Measurements from ENCODE around the gene ST14. TPM values are rescaled to one million over a fixed set of nuclear protein-coding genes. Genes with fewer than 3 reads are reported as not detected.

ST14 gene
- polyA plus RNA-seq, 1 of the 3 experiments (the other 2 are of a cell fraction) = not detected

DNA sequence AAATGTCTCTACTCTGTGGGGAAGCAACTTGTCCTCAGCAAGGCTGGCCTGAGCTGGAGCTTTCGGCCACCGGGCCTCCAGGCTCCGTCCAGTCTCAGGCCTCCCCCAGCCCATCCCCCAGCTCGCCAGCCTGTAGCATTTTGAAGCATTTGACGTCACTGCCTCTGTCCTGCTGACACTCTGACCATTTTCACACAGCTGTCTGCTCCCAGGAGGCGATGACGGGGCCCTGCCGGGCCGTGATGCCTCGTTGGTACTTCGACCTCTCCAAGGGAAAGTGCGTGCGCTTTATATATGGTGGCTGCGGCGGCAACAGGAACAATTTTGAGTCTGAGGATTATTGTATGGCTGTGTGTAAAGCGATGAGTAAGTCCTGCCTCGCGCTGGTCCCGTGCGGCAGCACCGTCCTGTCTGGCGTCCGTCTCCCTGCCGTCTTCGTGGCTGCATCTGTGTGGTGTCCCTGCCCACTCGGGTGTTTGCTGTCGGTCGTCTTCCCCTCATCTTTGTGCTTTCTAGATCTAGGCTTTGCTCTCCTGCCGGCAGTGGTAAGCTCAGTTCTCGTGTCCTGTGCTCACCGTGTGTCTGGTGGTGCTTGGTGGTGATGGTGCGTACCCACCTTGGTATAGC is 36.1 kb upstream of the ST14 start:
- DNase-seq = no peak
- Histone ChIP-seq H3K9ac (no peak overlapping the region), H3K4me1 (ENCODE audit: control insufficient read depth in 1 of 2, insufficient read depth in 2 of 2, low read depth in 1 of 2, low read length in 1 of 2) (peaks cover 0 to 2% of the 10 kb centered on the region in 2 experiments; a peak in 1 of 4 replicates), H3K79me2 (ENCODE audit: insufficient read depth) (peaks cover 55% of the 10 kb centered on the region), H3K27ac (ENCODE audit: low read depth in 2 of 2, low read length in 1 of 2) (peak overlapping the region in 1 of 2 experiments; percentile 48; a peak in 2 of 4 replicates), H2AFZ (ENCODE audit: low read depth) (no peak overlapping the region), H3K36me3 (replicated peaks in 1 of 2; ENCODE audit: control insufficient read depth in 1 of 2, insufficient read depth in 2 of 2, low read length in 1 of 2) (peaks cover 61 to 66% of the 10 kb centered on the region in 2 experiments), H3K9me3 (no peaks in the 10 kb centered on the region), H3K4me3 (ENCODE audit: low read depth in 2 of 2, low read length in 1 of 2) (no peak overlapping the region), H3K4me2 (no peak overlapping the region), H3K9me2 (no peaks in the 10 kb centered on the region), H3F3A (replicated peaks; ENCODE audit: insufficient read depth) (peaks cover 10% of the 10 kb centered on the region), H4K20me1 (ENCODE audit: insufficient read depth) (peaks cover 77% of the 10 kb centered on the region), H3K27me3 (ENCODE audit: insufficient read depth) (no peaks in the 10 kb centered on the region)
- no peak for TF ChIP-seq FOXJ3 (CRISPR knock-in tag; IDR thresholded peaks at IDR 0.05)
- TF ChIP-seq, protein P1, sequence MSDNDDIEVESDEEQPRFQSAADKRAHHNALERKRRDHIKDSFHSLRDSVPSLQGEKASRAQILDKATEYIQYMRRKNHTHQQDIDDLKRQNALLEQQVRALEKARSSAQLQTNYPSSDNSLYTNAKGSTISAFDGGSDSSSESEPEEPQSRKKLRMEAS (IDR thresholded peaks at IDR 0.05; ENCODE audit: low read depth) = no peak
- no peak for TF ChIP-seq RCOR1 (IDR thresholded peaks at IDR 0.05; ENCODE audit: low read length)
- no peak for TF ChIP-seq FOXM1 (IDR thresholded peaks at IDR 0.05; ENCODE audit: low read depth)
- TF ChIP-seq, protein P2, sequence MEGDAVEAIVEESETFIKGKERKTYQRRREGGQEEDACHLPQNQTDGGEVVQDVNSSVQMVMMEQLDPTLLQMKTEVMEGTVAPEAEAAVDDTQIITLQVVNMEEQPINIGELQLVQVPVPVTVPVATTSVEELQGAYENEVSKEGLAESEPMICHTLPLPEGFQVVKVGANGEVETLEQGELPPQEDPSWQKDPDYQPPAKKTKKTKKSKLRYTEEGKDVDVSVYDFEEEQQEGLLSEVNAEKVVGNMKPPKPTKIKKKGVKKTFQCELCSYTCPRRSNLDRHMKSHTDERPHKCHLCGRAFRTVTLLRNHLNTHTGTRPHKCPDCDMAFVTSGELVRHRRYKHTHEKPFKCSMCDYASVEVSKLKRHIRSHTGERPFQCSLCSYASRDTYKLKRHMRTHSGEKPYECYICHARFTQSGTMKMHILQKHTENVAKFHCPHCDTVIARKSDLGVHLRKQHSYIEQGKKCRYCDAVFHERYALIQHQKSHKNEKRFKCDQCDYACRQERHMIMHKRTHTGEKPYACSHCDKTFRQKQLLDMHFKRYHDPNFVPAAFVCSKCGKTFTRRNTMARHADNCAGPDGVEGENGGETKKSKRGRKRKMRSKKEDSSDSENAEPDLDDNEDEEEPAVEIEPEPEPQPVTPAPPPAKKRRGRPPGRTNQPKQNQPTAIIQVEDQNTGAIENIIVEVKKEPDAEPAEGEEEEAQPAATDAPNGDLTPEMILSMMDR (IDR thresholded peaks at IDR 0.05) = no peak
- TF ChIP-seq, protein P3, sequence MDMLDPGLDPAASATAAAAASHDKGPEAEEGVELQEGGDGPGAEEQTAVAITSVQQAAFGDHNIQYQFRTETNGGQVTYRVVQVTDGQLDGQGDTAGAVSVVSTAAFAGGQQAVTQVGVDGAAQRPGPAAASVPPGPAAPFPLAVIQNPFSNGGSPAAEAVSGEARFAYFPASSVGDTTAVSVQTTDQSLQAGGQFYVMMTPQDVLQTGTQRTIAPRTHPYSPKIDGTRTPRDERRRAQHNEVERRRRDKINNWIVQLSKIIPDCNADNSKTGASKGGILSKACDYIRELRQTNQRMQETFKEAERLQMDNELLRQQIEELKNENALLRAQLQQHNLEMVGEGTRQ (IDR thresholded peaks at IDR 0.05; ENCODE audit: borderline replicate concordance, low read depth, low read length) = no peak
- no peak for TF ChIP-seq TAF1 (IDR thresholded peaks at IDR 0.05; ENCODE audit: borderline replicate concordance, low read depth, low read length)
- no peak for TF ChIP-seq POLR2AphosphoS5 (IDR thresholded peaks at IDR 0.05; ENCODE audit: low read depth, low read length)
- TF ChIP-seq TEAD4 (IDR thresholded peaks at IDR 0.05; ENCODE audit: borderline replicate concordance, insufficient read depth) = no peak
- TF ChIP-seq, protein P4, sequence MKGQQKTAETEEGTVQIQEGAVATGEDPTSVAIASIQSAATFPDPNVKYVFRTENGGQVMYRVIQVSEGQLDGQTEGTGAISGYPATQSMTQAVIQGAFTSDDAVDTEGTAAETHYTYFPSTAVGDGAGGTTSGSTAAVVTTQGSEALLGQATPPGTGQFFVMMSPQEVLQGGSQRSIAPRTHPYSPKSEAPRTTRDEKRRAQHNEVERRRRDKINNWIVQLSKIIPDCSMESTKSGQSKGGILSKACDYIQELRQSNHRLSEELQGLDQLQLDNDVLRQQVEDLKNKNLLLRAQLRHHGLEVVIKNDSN (IDR thresholded peaks at IDR 0.05; ENCODE audit: borderline replicate concordance, low read depth) = no peak
- no peak for TF ChIP-seq RXRA (IDR thresholded peaks at IDR 0.05; ENCODE audit: borderline replicate concordance, low read depth)
- no peak for TF ChIP-seq GABPA (IDR thresholded peaks at IDR 0.05; ENCODE audit: low read depth)
- no peak for TF ChIP-seq CHD2 (IDR thresholded peaks at IDR 0.05; ENCODE audit: low read length, partially characterized antibody)
- TF ChIP-seq ELF1 (IDR thresholded peaks at IDR 0.05) = no peak
- TF ChIP-seq RAD21 (IDR thresholded peaks at IDR 0.05; ENCODE audit: low read length) = no peak
- no peak for TF ChIP-seq GATA2 (CRISPR knock-in tag; IDR thresholded peaks at IDR 0.05)
- no peak for TF ChIP-seq EP300 (IDR thresholded peaks at IDR 0.05; ENCODE audit: borderline replicate concordance in 1 of 2, low read depth in 1 of 2, low read length in 1 of 2)
- TF ChIP-seq, protein P5, sequence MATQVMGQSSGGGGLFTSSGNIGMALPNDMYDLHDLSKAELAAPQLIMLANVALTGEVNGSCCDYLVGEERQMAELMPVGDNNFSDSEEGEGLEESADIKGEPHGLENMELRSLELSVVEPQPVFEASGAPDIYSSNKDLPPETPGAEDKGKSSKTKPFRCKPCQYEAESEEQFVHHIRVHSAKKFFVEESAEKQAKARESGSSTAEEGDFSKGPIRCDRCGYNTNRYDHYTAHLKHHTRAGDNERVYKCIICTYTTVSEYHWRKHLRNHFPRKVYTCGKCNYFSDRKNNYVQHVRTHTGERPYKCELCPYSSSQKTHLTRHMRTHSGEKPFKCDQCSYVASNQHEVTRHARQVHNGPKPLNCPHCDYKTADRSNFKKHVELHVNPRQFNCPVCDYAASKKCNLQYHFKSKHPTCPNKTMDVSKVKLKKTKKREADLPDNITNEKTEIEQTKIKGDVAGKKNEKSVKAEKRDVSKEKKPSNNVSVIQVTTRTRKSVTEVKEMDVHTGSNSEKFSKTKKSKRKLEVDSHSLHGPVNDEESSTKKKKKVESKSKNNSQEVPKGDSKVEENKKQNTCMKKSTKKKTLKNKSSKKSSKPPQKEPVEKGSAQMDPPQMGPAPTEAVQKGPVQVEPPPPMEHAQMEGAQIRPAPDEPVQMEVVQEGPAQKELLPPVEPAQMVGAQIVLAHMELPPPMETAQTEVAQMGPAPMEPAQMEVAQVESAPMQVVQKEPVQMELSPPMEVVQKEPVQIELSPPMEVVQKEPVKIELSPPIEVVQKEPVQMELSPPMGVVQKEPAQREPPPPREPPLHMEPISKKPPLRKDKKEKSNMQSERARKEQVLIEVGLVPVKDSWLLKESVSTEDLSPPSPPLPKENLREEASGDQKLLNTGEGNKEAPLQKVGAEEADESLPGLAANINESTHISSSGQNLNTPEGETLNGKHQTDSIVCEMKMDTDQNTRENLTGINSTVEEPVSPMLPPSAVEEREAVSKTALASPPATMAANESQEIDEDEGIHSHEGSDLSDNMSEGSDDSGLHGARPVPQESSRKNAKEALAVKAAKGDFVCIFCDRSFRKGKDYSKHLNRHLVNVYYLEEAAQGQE (IDR thresholded peaks at IDR 0.05; ENCODE audit: low read depth, low read length) = no peak
- TF ChIP-seq TCF12 (IDR thresholded peaks at IDR 0.05) = no peak
- POLR2A ChIA-PET = interaction anchor here (0.5 kb wide), 1 partner anchor 310 kb away, joined by 3 read pairs; no protein-coding TSS in a partner anchor
- CTCF ChIA-PET = interaction anchor here (0.8 to 3.4 kb wide), 4 partner anchors 9 to 201 kb away, joined by 3 to 21 read pairs (median 4); no protein-coding TSS in a partner anchor
- 95% methylated on average over 26 of the region's 32 CpGs for WGBS (ENCODE audit: low lambda C conversion rate)

Data from SK-N-SH (cell line).